Measurements from ENCODE around the gene MEIOB. TPM values are rescaled to one million over a fixed set of nuclear protein-coding genes. Genes with fewer than 3 reads are reported as not detected.
A peak's percentile ranks its signal among the peaks of the same experiment; 100 is the strongest.

Gene MEIOB
- total RNA-seq, 1 experiment from 2014 or later: not detected

GRCh38 chr16:1903220-1903574 is 31.2 kb upstream of the MEIOB start:
- TF ChIP-seq CTCF (conservative IDR thresholded peaks at IDR 0.05; ENCODE audit: low read depth, low read length): no peak
- TF ChIP-seq EZH2phosphoT487 (IDR thresholded peaks at IDR 0.05; ENCODE audit: borderline replicate concordance, low read length): no peak
- no peak for TF ChIP-seq EZH2 (IDR thresholded peaks at IDR 0.05; ENCODE audit: low read length, unreplicated experiment)
- Histone ChIP-seq H3K4me3 (ENCODE audit: low read length) (no peak overlapping the region), H3F3A (ENCODE audit: low read length, unreplicated experiment) (no peaks in the 10 kb centered on the region), H3K4me2 (ENCODE audit: low read length) (no peak overlapping the region), H3K9ac (ENCODE audit: low read length) (no peak overlapping the region), H2AFZ (ENCODE audit: low read length) (no peak overlapping the region), H4K20me1 (ENCODE audit: low read length) (no peaks in the 10 kb centered on the region), H3K27ac (ENCODE audit: low read length) (no peak overlapping the region), H3K9me3 (ENCODE audit: low read length) (no peaks in the 10 kb centered on the region), H3K9me2 (replicated peaks; ENCODE audit: low read length) (no peaks in the 10 kb centered on the region), H3K4me1 (ENCODE audit: insufficient read depth, low read length) (peaks cover 10% of the 10 kb centered on the region; the same call in 1 of the 2 replicates), H3K27me3 (ENCODE audit: low read length) (no peaks in the 10 kb centered on the region), H3K36me3 (ENCODE audit: low read depth, low read length) (no peaks in the 10 kb centered on the region), H3K79me2 (ENCODE audit: low read length) (no peaks in the 10 kb centered on the region)
- BruUV-seq (replicated peaks): no TSS peak
- ChIA-PET CTCF (no interaction called here), POLR2A (ENCODE audit: unreplicated experiment) (no interaction called here)
- DNase-seq (no peak), ATAC-seq (no peak)
- intact Hi-C loops (cut with micrococcal nuclease): no loop called here

GRCh38 chr16:1902547-1903219 is 30.7 kb upstream of the MEIOB start:
- H3F3A ChIP-seq (ENCODE audit: low read length, unreplicated experiment): no peaks in the 10 kb centered on the region
- no TSS peak for BruUV-seq (replicated peaks)
- peaks cover 10% of the 10 kb centered on the region; the same call in 1 of the 2 replicates for H3K4me1 ChIP-seq (ENCODE audit: insufficient read depth, low read length)
- ChIA-PET CTCF (no interaction called here), POLR2A (ENCODE audit: unreplicated experiment) (no interaction called here)
- no peak overlapping the region for H3K27ac ChIP-seq (ENCODE audit: low read length)
- H3K27me3 ChIP-seq (ENCODE audit: low read length): no peaks in the 10 kb centered on the region
- H3K4me3 ChIP-seq (ENCODE audit: low read length): no peak overlapping the region
- TF ChIP-seq CTCF (conservative IDR thresholded peaks at IDR 0.05; ENCODE audit: low read depth, low read length) (no peak), EZH2phosphoT487 (IDR thresholded peaks at IDR 0.05; ENCODE audit: borderline replicate concordance, low read length) (no peak), EZH2 (IDR thresholded peaks at IDR 0.05; ENCODE audit: low read length, unreplicated experiment) (no peak)
- H3K9me2 ChIP-seq (replicated peaks; ENCODE audit: low read length): no peaks in the 10 kb centered on the region
- H4K20me1 ChIP-seq (ENCODE audit: low read length): no peaks in the 10 kb centered on the region
- H2AFZ ChIP-seq (ENCODE audit: low read length): no peak overlapping the region
- no peaks in the 10 kb centered on the region for H3K36me3 ChIP-seq (ENCODE audit: low read depth, low read length)
- H3K9me3 ChIP-seq (ENCODE audit: low read length): no peaks in the 10 kb centered on the region
- ATAC-seq (no peak), DNase-seq (no peak)
- no peak overlapping the region for H3K9ac ChIP-seq (ENCODE audit: low read length)
- H3K4me2 ChIP-seq (ENCODE audit: low read length): no peak overlapping the region
- intact Hi-C loops (cut with micrococcal nuclease): no loop called here
- H3K79me2 ChIP-seq (ENCODE audit: low read length): no peaks in the 10 kb centered on the region

GRCh38 chr16:1900452-1900774 is 28.4 kb upstream of the MEIOB start:
- H4K20me1 ChIP-seq (ENCODE audit: low read length): no peaks in the 10 kb centered on the region
- BruUV-seq (replicated peaks): no TSS peak
- no peaks in the 10 kb centered on the region for H3K9me3 ChIP-seq (ENCODE audit: low read length)
- no peaks in the 10 kb centered on the region for H3F3A ChIP-seq (ENCODE audit: low read length, unreplicated experiment)
- H3K9me2 ChIP-seq (replicated peaks; ENCODE audit: low read length): no peaks in the 10 kb centered on the region
- H3K27me3 ChIP-seq (ENCODE audit: low read length): no peaks in the 10 kb centered on the region
- ChIA-PET POLR2A (ENCODE audit: unreplicated experiment) (interaction anchor here (0.6 kb wide), 1 partner anchor 14 kb away, joined by 3 read pairs; no protein-coding TSS in a partner anchor), CTCF (no interaction called here)
- peak overlapping the region; percentile 84 for H3K4me2 ChIP-seq (ENCODE audit: low read length)
- ATAC-seq: peak; percentile 66
- H3K79me2 ChIP-seq (ENCODE audit: low read length): no peaks in the 10 kb centered on the region
- H3K36me3 ChIP-seq (ENCODE audit: low read depth, low read length): no peaks in the 10 kb centered on the region
- no peak for TF ChIP-seq EZH2 (IDR thresholded peaks at IDR 0.05; ENCODE audit: low read length, unreplicated experiment)
- TF ChIP-seq EZH2phosphoT487 (IDR thresholded peaks at IDR 0.05; ENCODE audit: borderline replicate concordance, low read length): no peak
- no peak for TF ChIP-seq CTCF (conservative IDR thresholded peaks at IDR 0.05; ENCODE audit: low read depth, low read length)
- intact Hi-C loops (cut with micrococcal nuclease): no loop called here
- H3K4me3 ChIP-seq (ENCODE audit: low read length): peak overlapping the region; percentile 56
- H3K27ac ChIP-seq (ENCODE audit: low read length): no peak overlapping the region
- H2AFZ ChIP-seq (ENCODE audit: low read length): peak overlapping the region; percentile 70
- peaks cover 10% of the 10 kb centered on the region; the same call in 1 of the 2 replicates for H3K4me1 ChIP-seq (ENCODE audit: insufficient read depth, low read length)
- H3K9ac ChIP-seq (ENCODE audit: low read length): no peak overlapping the region
- DNase-seq: no peak
